IPS DF 6.9 (cell line): ENCODE data around the gene TLX1.

Experiments
- DNase-seq: peaks from one replicate; pipeline ENCODE4 v3.0.0-alpha.2; 2013; ENCODE audit warnings: low read depth, low spot score
- H3K27ac ChIP-seq: one replicate; pipeline ENCODE4 v1.5.1; 2013; ENCODE audit warnings: low read length, control low read depth
- H3K27me3 ChIP-seq: 2 replicates; pipeline ENCODE4 v1.6.1; 2013; ENCODE audit warnings: mild to moderate bottlenecking, low read length; ENCODE audit not compliant: control insufficient read depth, insufficient read depth
- H3K36me3 ChIP-seq: 2 replicates; pipeline ENCODE4 v1.6.1; 2013; ENCODE audit warnings: low read length; ENCODE audit not compliant: control insufficient read depth, insufficient read depth
- H3K4me1 ChIP-seq: 2 replicates; pipeline ENCODE4 v1.6.1; 2013; ENCODE audit warnings: low read length; ENCODE audit not compliant: control insufficient read depth, insufficient read depth
- H3K4me3 ChIP-seq: 2 replicates; pipeline ENCODE4 v1.5.1; 2013; ENCODE audit warnings: mild to moderate bottlenecking, low read length
- H3K9me3 ChIP-seq: 2 replicates; pipeline ENCODE4 v1.6.1; 2013; ENCODE audit warnings: low read length, inconsistent platforms; ENCODE audit not compliant: control insufficient read depth, insufficient read depth
- WGBS: extraction: QIAGEN DNeasy Blood & Tissue Kit; methylation state at CpG from one replicate; pipeline ENCODE4 v1.1.7; 2013; ENCODE audit warnings: mixed read lengths, missing lambda C conversion rate; ENCODE audit not compliant: insufficient read length, insufficient coverage; 5-methylcytosine and 5-hydroxymethylcytosine counted together

TLX1 gene

GRCh38 chr10:101174319-101174718, 43.2 kb downstream of the TLX1 start:
- Histone ChIP-seq H3K4me3 (no peak overlapping the region), H3K27ac (no peak overlapping the region), H3K36me3 (no peaks in the 10 kb centered on the region), H3K4me1 (no peaks in the 10 kb centered on the region), H3K9me3 (no peaks in the 10 kb centered on the region), H3K27me3 (no peaks in the 10 kb centered on the region)
- whole genome bisulfite sequencing, result no CpG with 5 or more reads among the region's 2 CpGs
- no peak for DNase-seq

GRCh38 chr10:101176577-101176976, 45.5 kb downstream of the TLX1 start:
- Histone ChIP-seq H3K4me1 (no peaks in the 10 kb centered on the region), H3K27ac (no peak overlapping the region), H3K27me3 (no peaks in the 10 kb centered on the region), H3K9me3 (no peaks in the 10 kb centered on the region), H3K4me3 (no peak overlapping the region), H3K36me3 (no peaks in the 10 kb centered on the region)
- 100% methylated on average over 1 of the region's 4 CpGs for WGBS
- no peak for DNase-seq

GRCh38 chr10:101182936-101183335, 51.8 kb downstream of the TLX1 start:
- no peak for DNase-seq
- H3K27me3 ChIP-seq, result no peaks in the 10 kb centered on the region
- H3K27ac ChIP-seq, result no peak overlapping the region
- no peaks in the 10 kb centered on the region for H3K36me3 ChIP-seq
- H3K9me3 ChIP-seq, result no peaks in the 10 kb centered on the region
- WGBS, result no CpG with 5 or more reads among the region's 2 CpGs
- no peak overlapping the region for H3K4me3 ChIP-seq
- peaks cover 5% of the 10 kb centered on the region for H3K4me1 ChIP-seq

- Histone ChIP-seq H3K9me3 (no peaks in the 10 kb centered on the region), H3K27ac (no peak overlapping the region), H3K27me3 (no peaks in the 10 kb centered on the region), H3K4me3 (no peak overlapping the region), H3K36me3 (no peaks in the 10 kb centered on the region), H3K4me1 (peaks cover 5% of the 10 kb centered on the region)
- WGBS, result no CpG with 5 or more reads among the region's 6 CpGs
- DNase-seq, result no peak
These were observed 52.5 kb downstream of the TLX1 start for GRCh38 chr10:101183458-101184183.
